PC-9 (cell line): ENCODE measurements around the gene GGTLC1. TPM values are rescaled to one million over a fixed set of nuclear protein-coding genes. Genes with fewer than 3 reads are reported as not detected.

Experiments
- BruUV-seq: library from RNA; stranded (reverse); fragments of 400-500 nt; replicated peaks from 2 replicates; lab custom pipeline; 2021; lab: Mats Ljungman, UMichigan
- CTCF ChIA-PET: fragments of 300-600 bp; sonication (Branson Sonifier 250); formaldehyde crosslinking; loops from one replicate; lab custom pipeline; 2022; ENCODE audit warnings: antibody characterized with exemption; lab: Charles Lee
- POLR2A ChIA-PET: fragments of 300-600 bp; sonication (Branson Sonifier 250); formaldehyde crosslinking; loops from one replicate; lab custom pipeline; 2022; ENCODE audit warnings: antibody characterized with exemption; ENCODE audit not compliant: unreplicated experiment; lab: Charles Lee
- DNase-seq, 2 experiments: peaks; one replicate each; pipeline versions ENCODE4 v3.0.0 to v3.0.0-alpha.2; 2015 to 2022; ENCODE audit warnings: mixed read lengths in 1 of 2
- H2AFZ ChIP-seq: fragments of 200-600 bp; sonication (generic); 2 replicates; pipeline ENCODE4 v1.8.1; 2017; ENCODE audit warnings: antibody characterized with exemption
- H3F3A ChIP-seq: fragments of 200-600 bp; sonication (generic); 2 replicates; pipeline ENCODE4 v1.8.1; 2017; ENCODE audit warnings: antibody characterized with exemption, mild to moderate bottlenecking, low read depth; ENCODE audit not compliant: insufficient read depth
- H3K27ac ChIP-seq: fragments of 200-600 bp; sonication (generic); 2 replicates; pipeline ENCODE4 v1.6.1; 2016; ENCODE audit warnings: mixed run types
- H3K27me3 ChIP-seq: fragments of 200-600 bp; sonication (generic); 2 replicates; pipeline ENCODE4 v1.6.1; 2016; ENCODE audit warnings: low read depth, mixed run types; ENCODE audit not compliant: insufficient read depth
- H3K36me3 ChIP-seq: fragments of 200-600 bp; sonication (generic); 2 replicates; pipeline ENCODE4 v1.6.1; 2016; ENCODE audit warnings: low read depth, mixed run types
- H3K4me1 ChIP-seq: fragments of 200-600 bp; sonication (generic); replicated peaks from 2 replicates; pipeline ENCODE4 v1.6.1; 2016; ENCODE audit warnings: mixed run types; ENCODE audit not compliant: insufficient read depth
- H3K4me2 ChIP-seq: fragments of 200-600 bp; sonication (generic); 2 replicates; pipeline ENCODE4 v1.6.1; 2017; ENCODE audit warnings: mixed run types
- H3K4me3 ChIP-seq: fragments of 200-600 bp; sonication (generic); 2 replicates; pipeline ENCODE4 v1.6.1; 2016; ENCODE audit warnings: mixed run types
- H3K79me2 ChIP-seq: fragments of 200-600 bp; sonication (generic); 2 replicates; pipeline ENCODE4 v1.6.1; 2017; ENCODE audit warnings: low read depth, mixed run types
- H3K9me2 ChIP-seq: fragments of 200-600 bp; sonication (generic); 2 replicates; pipeline ENCODE4 v1.8.1; 2017; ENCODE audit warnings: mild to moderate bottlenecking; ENCODE audit not compliant: insufficient read depth
- H3K9me3 ChIP-seq: fragments of 200-600 bp; sonication (generic); 2 replicates; pipeline ENCODE4 v1.8.1; 2016; ENCODE audit warnings: low read depth; ENCODE audit not compliant: insufficient read depth
- H4K20me1 ChIP-seq: fragments of 200-600 bp; sonication (generic); 2 replicates; pipeline ENCODE4 v1.8.1; 2017; ENCODE audit not compliant: insufficient read depth
- EZH2 ChIP-seq: fragments of 200-600 bp; sonication (generic); IDR thresholded peaks from 2 replicates; pipeline ENCODE4 v1.8.0; 2017; ENCODE audit warnings: antibody characterized with exemption, low read depth
- intact Hi-C: fragments of 100-400 bp; cut with micrococcal nuclease; formaldehyde crosslinking; loops from one replicate; pipeline ENCODE4 v1.10.0; 2022; ENCODE audit not compliant: unreplicated experiment
- total RNA-seq: library from RNA; stranded (reverse); gene quantifications from 2 replicates; pipeline ENCODE4 v1.2.3, GENCODE V29; 2021
- TF ChIP-seq, protein P1 (sequence below): fragments of 200-600 bp; sonication (generic); conservative IDR thresholded peaks from 2 replicates; pipeline ENCODE4 v1.6.1; 2017; ENCODE audit warnings: mixed run types, antibody characterized with exemption, mild to moderate bottlenecking, moderate library complexity

The GGTLC1 gene
- total RNA-seq, 1 experiment from 2014 or later = 0.63 TPM

DNA sequence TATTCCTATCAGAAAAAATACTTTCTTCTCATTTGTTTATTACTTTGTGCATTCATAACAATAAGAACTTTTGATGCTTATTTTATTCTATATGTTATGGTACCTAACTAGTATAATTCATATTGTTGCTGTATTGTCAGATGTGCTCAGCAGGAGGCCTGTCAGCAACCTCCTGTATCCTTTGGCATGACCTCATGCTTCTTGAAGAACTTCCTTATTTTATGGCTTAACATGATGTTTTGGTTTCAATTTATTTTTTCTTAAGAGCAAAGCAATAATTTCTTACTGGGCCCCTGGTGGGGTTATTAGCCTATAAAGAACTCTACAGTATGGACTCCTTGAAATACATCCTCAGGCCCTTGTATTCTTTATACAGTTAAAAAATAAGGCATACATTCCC, 17.3 kb downstream of the GGTLC1 start:
- Histone ChIP-seq H3K27ac (no peak overlapping the region), H3K4me1 (no peaks in the 10 kb centered on the region), H3K36me3 (no peaks in the 10 kb centered on the region), H3K27me3 (no peaks in the 10 kb centered on the region), H4K20me1 (no peaks in the 10 kb centered on the region), H3K79me2 (no peaks in the 10 kb centered on the region), H3F3A (no peaks in the 10 kb centered on the region), H2AFZ (no peak overlapping the region), H3K9me3 (no peaks in the 10 kb centered on the region), H3K9me2 (no peaks in the 10 kb centered on the region), H3K4me3 (no peak overlapping the region), H3K4me2 (no peak overlapping the region)
- ChIA-PET CTCF (no interaction called here), POLR2A (no interaction called here)
- DNase-seq = no peak
- intact Hi-C loops = no loop called here
- no TSS peak for BruUV-seq
- no peak for TF ChIP-seq EZH2
- TF ChIP-seq, protein P1, sequence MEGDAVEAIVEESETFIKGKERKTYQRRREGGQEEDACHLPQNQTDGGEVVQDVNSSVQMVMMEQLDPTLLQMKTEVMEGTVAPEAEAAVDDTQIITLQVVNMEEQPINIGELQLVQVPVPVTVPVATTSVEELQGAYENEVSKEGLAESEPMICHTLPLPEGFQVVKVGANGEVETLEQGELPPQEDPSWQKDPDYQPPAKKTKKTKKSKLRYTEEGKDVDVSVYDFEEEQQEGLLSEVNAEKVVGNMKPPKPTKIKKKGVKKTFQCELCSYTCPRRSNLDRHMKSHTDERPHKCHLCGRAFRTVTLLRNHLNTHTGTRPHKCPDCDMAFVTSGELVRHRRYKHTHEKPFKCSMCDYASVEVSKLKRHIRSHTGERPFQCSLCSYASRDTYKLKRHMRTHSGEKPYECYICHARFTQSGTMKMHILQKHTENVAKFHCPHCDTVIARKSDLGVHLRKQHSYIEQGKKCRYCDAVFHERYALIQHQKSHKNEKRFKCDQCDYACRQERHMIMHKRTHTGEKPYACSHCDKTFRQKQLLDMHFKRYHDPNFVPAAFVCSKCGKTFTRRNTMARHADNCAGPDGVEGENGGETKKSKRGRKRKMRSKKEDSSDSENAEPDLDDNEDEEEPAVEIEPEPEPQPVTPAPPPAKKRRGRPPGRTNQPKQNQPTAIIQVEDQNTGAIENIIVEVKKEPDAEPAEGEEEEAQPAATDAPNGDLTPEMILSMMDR = no peak

DNA sequence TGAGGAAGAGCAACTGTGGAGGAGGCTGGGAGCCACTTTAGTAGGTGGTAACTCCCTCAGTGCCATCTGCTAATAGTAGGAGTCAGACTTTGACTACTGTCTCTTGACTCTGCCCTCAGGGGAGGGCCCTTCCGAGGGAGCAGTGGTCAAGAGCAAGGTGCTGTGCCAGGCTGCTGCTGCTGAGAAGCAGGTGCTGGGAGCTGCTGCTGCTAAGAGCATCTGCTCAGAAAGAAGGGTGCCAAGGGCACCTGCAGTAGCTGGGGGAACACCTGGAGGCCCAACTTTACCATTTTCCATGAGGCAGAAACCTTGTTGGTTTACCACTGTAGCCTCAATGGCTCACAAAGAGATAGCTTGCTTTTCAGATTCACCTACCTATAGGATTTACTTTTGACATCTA, 18.5 kb downstream of the GGTLC1 start:
- Histone ChIP-seq H2AFZ (no peak overlapping the region), H3K4me3 (no peak overlapping the region), H3K9me3 (no peaks in the 10 kb centered on the region), H4K20me1 (no peaks in the 10 kb centered on the region), H3K4me1 (no peaks in the 10 kb centered on the region), H3F3A (no peaks in the 10 kb centered on the region), H3K27me3 (no peaks in the 10 kb centered on the region), H3K36me3 (no peaks in the 10 kb centered on the region), H3K27ac (no peak overlapping the region), H3K4me2 (no peak overlapping the region), H3K9me2 (no peaks in the 10 kb centered on the region), H3K79me2 (no peaks in the 10 kb centered on the region)
- intact Hi-C loops = no loop called here
- CTCF ChIA-PET = interaction anchor here (0.6 to 1.2 kb wide), 2 partner anchors 38 to 195 kb away, joined by 3 read pairs; no protein-coding TSS in a partner anchor
- DNase-seq = no peak
- POLR2A ChIA-PET = no interaction called here
- TF ChIP-seq, protein P1 = no peak
- no TSS peak for BruUV-seq

DNA sequence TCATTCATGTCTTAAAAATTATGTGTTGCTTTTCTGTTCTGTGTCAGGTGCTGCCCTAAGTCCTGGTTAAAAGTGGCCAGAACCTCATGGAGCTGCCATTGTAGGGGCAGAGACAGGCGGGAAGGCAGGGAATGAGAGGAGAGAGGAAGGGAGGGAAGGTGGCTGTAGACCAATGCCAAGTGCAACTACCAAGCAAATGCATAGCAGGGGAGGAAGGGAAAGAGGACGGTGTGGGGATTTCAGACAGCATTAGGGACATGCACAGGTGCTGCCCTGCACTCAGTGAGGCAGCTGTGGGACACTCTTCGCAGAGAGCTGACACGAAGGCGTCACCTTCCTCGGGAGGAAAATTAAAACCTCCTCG, 21.0 kb downstream of the GGTLC1 start:
- Histone ChIP-seq H2AFZ (no peak overlapping the region), H3K9me3 (peaks cover 13% of the 10 kb centered on the region; the same call in 1 of the 2 replicates), H3K79me2 (no peaks in the 10 kb centered on the region), H3K4me2 (no peak overlapping the region), H3K4me1 (no peaks in the 10 kb centered on the region), H3K27me3 (no peaks in the 10 kb centered on the region), H3F3A (no peaks in the 10 kb centered on the region), H3K4me3 (no peak overlapping the region), H3K27ac (no peak overlapping the region), H4K20me1 (no peaks in the 10 kb centered on the region), H3K9me2 (no peaks in the 10 kb centered on the region), H3K36me3 (no peaks in the 10 kb centered on the region)
- POLR2A ChIA-PET = no interaction called here
- BruUV-seq = no TSS peak
- TF ChIP-seq EZH2 = no peak
- TF ChIP-seq, protein P1 = no peak
- intact Hi-C loops = no loop called here
- no peak for DNase-seq
- CTCF ChIA-PET = no interaction called here
